H1 (cell line): Measurements from ENCODE around the gene PPP1R15B.

Source experiments
- CTCF ChIP-seq, 3 experiments: IDR thresholded peaks; 1 replicate in 2 of 3; 2 replicates in 1 of 3; pipeline versions ENCODE4 v1.5.1 to v1.6.1; 2011; ENCODE audit warnings: low read length in 3 of 3, mild to moderate bottlenecking in 3 of 3, inconsistent platforms in 2 of 3, low read depth in 1 of 3, moderate library complexity in 1 of 3; ENCODE audit not compliant: insufficient read depth in 1 of 3; ENCODE audit errors: control extremely low read depth in 1 of 3
- EP300 ChIP-seq, 2 experiments: IDR thresholded peaks; 1 replicate in 1 of 2; 2 replicates in 1 of 2; pipeline ENCODE4 v1.6.1; 2011 to 2012; ENCODE audit warnings: low read depth in 2 of 2, low read length in 2 of 2, mild to moderate bottlenecking in 2 of 2, borderline replicate concordance in 1 of 2, inconsistent platforms in 1 of 2, moderate library complexity in 1 of 2
- POU5F1 ChIP-seq: IDR thresholded peaks from 2 replicates; pipeline ENCODE4 v1.6.1; 2011; ENCODE audit warnings: low read depth, mild to moderate bottlenecking, low read length, moderate library complexity
- SIRT6 ChIP-seq: IDR thresholded peaks from one replicate; pipeline ENCODE4 v1.7.1; 2012; ENCODE audit warnings: low read length, inconsistent platforms
- TAF7 ChIP-seq: optimal IDR thresholded peaks from 2 replicates; pipeline ENCODE3; 2011; ENCODE audit warnings: low read depth, mild to moderate bottlenecking, inconsistent platforms, low read length, moderate library complexity, borderline replicate concordance
- ZNF274 ChIP-seq: IDR thresholded peaks from 2 replicates; pipeline ENCODE4 v1.7.0; 2012; ENCODE audit warnings: low read length, borderline replicate concordance; ENCODE audit errors: extremely low read depth

- no peak for TF ChIP-seq SIRT6
- no peak for TF ChIP-seq EP300 (IDR thresholded peaks at IDR 0.05; ENCODE audit: borderline replicate concordance in 1 of 2, low read depth in 2 of 2, low read length in 2 of 2)
- no peak for TF ChIP-seq ZNF274
- no peak for TF ChIP-seq CTCF (IDR thresholded peaks at IDR 0.05; ENCODE audit: control extremely low read depth in 1 of 3, insufficient read depth in 1 of 3, low read depth in 1 of 3, low read length in 3 of 3)
- no peak for TF ChIP-seq TAF7
- no peak for TF ChIP-seq POU5F1
Measured at GRCh38 chr1:204401730-204402129, 9.9 kb downstream of the PPP1R15B start.
